A673 (cell line): ENCODE measurements around the gene MRPL24. TPM values are rescaled to one million over a fixed set of nuclear protein-coding genes. Genes with fewer than 3 reads are reported as not detected.

Source experiments
- BruUV-seq: library from RNA; stranded (reverse); fragments of 400-500 nt; replicated peaks from 2 replicates; lab custom pipeline; 2021; lab: Mats Ljungman, UMichigan
- CTCF ChIA-PET: fragments of 300-600 bp; sonication (Branson Sonifier 250); formaldehyde crosslinking; loops from one replicate; lab custom pipeline; 2022; ENCODE audit warnings: antibody characterized with exemption; lab: Charles Lee
- POLR2A ChIA-PET: fragments of 300-600 bp; sonication (Branson Sonifier 250); formaldehyde crosslinking; loops from one replicate; lab custom pipeline; 2022; ENCODE audit warnings: antibody characterized with exemption; ENCODE audit not compliant: low non-redundant PET; lab: Charles Lee
- DNase-seq: peaks from one replicate; pipeline ENCODE4 v3.0.0-alpha.2; 2015; ENCODE audit warnings: low spot score
- H3K27ac ChIP-seq: fragments of 200-600 bp; sonication (generic); 2 replicates; pipeline ENCODE4 v1.5.1; 2016; ENCODE audit warnings: mixed run types, low read depth, mild to moderate bottlenecking, mixed read lengths, antibody characterized with exemption, low read length; ENCODE audit not compliant: poor library complexity, severe bottlenecking
- H3K27me3 ChIP-seq: fragments of 200-600 bp; sonication (generic); replicated peaks from 2 replicates; pipeline ENCODE4 v1.6.1; 2017; ENCODE audit warnings: mixed run types, low read depth, mild to moderate bottlenecking, mixed read lengths, antibody characterized with exemption, low read length; ENCODE audit not compliant: insufficient read depth, poor library complexity
- H3K36me3 ChIP-seq: fragments of 200-600 bp; sonication (generic); 2 replicates; pipeline ENCODE4 v1.6.1; 2016; ENCODE audit warnings: mixed run types, mild to moderate bottlenecking, mixed read lengths, antibody characterized with exemption, low read length; ENCODE audit not compliant: insufficient read depth, poor library complexity, severe bottlenecking
- H3K4me1 ChIP-seq: fragments of 200-600 bp; sonication (generic); 2 replicates; pipeline ENCODE4 v1.6.1; 2017; ENCODE audit warnings: mixed run types, mild to moderate bottlenecking, mixed read lengths, antibody characterized with exemption, low read length; ENCODE audit not compliant: insufficient read depth, poor library complexity, severe bottlenecking
- H3K4me3 ChIP-seq: fragments of 200-600 bp; sonication (generic); 2 replicates; pipeline ENCODE4 v1.5.1; 2016; ENCODE audit warnings: low read depth, mixed run types, mild to moderate bottlenecking, mixed read lengths, low read length; ENCODE audit not compliant: poor library complexity, severe bottlenecking
- H3K9me3 ChIP-seq: fragments of 200-600 bp; sonication (generic); 2 replicates; pipeline ENCODE4 v1.6.1; 2016; ENCODE audit warnings: mixed run types, low read depth, mild to moderate bottlenecking, mixed read lengths, antibody characterized with exemption, low read length; ENCODE audit not compliant: poor library complexity, severe bottlenecking
- EZH2 ChIP-seq: fragments of 200-600 bp; sonication (generic); IDR thresholded peaks from 2 replicates; pipeline ENCODE4 v1.6.1; 2017; ENCODE audit warnings: borderline replicate concordance, low read depth, mild to moderate bottlenecking, mixed read lengths, antibody characterized with exemption, low read length; ENCODE audit not compliant: poor library complexity, severe bottlenecking
- intact Hi-C: fragments of 100-400 bp; cut with micrococcal nuclease; formaldehyde crosslinking; loops from one replicate; pipeline ENCODE4 v1.10.0; 2022; ENCODE audit not compliant: unreplicated experiment
- total RNA-seq: library from RNA; stranded (reverse); gene quantifications from 2 replicates; pipeline ENCODE4 v1.2.3, GENCODE V29; 2021
- TF ChIP-seq, protein P1 (sequence below): fragments of 300-800, 200-600 bp; sonication (generic); conservative IDR thresholded peaks from 2 replicates; pipeline ENCODE4 v1.5.1; 2017; ENCODE audit warnings: low read depth, mild to moderate bottlenecking, antibody characterized with exemption, low read length, moderate library complexity, mixed read lengths

MRPL24 gene
- total RNA-seq, 1 experiment from 2014 or later = 85.7 TPM

DNA sequence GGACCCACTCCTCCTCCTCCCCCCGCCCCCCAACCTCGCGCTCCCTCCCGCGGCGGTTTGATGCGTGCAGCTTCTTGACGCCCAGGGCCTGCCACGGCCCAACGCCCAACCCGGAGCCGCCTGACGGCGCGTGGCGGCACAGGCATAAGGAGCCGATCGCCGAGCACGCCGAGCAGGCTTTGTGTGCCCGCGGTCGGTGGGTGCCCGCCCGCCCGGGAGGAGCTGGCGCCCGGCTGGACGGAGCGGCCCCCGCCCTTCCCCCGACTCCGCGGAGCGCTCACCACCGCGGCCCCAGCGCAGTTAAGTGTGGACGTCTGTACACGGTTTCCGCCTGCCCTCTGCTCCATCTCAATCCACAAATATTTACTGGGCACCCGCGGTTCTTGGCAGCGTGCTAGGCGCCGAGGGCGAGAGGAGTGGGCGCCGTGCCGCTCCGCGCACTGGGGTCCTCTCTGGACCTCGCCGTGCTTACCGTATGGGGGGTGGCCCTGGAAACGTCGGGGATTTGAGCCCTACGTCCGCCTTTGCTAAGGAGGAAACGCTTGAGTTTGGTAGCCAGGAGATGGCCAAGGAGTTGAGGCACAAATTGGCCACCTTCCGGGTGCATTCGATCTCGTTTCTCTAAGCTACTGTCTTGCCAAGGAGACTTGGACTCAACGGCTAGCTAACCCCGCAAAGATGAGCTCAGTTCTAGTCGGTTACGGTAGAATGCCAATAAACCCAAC lies 11.0 kb upstream of the MRPL24 start:
- peak overlapping the region; percentile 92 for H3K4me3 ChIP-seq
- H3K36me3 ChIP-seq = no peaks in the 10 kb centered on the region
- no peaks in the 10 kb centered on the region for H3K27me3 ChIP-seq
- ChIA-PET CTCF (interaction anchor here (0.9 to 1.1 kb wide), 2 partner anchors 26 to 108 kb away, joined by 3 to 4 read pairs; no protein-coding TSS in a partner anchor), POLR2A (interaction anchor here (0.6 to 1.0 kb wide), 6 partner anchors 11 to 1327 kb away, joined by 3 to 18 read pairs (median 6); partner anchors contain the start of genes MRPL24 and PRCC)
- no TSS peak for BruUV-seq
- intact Hi-C loops = loop anchor here (2.0 kb wide), 1 partner anchor 15 kb away; the partner anchor contains the start of gene PRCC
- DNase-seq = peak; percentile 99
- H3K4me1 ChIP-seq = peaks cover 28% of the 10 kb centered on the region
- no peaks in the 10 kb centered on the region for H3K9me3 ChIP-seq
- H3K27ac ChIP-seq = peak overlapping the region; percentile 98
- TF ChIP-seq, protein P1, sequence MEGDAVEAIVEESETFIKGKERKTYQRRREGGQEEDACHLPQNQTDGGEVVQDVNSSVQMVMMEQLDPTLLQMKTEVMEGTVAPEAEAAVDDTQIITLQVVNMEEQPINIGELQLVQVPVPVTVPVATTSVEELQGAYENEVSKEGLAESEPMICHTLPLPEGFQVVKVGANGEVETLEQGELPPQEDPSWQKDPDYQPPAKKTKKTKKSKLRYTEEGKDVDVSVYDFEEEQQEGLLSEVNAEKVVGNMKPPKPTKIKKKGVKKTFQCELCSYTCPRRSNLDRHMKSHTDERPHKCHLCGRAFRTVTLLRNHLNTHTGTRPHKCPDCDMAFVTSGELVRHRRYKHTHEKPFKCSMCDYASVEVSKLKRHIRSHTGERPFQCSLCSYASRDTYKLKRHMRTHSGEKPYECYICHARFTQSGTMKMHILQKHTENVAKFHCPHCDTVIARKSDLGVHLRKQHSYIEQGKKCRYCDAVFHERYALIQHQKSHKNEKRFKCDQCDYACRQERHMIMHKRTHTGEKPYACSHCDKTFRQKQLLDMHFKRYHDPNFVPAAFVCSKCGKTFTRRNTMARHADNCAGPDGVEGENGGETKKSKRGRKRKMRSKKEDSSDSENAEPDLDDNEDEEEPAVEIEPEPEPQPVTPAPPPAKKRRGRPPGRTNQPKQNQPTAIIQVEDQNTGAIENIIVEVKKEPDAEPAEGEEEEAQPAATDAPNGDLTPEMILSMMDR = no peak
- TF ChIP-seq EZH2 = no peak

DNA sequence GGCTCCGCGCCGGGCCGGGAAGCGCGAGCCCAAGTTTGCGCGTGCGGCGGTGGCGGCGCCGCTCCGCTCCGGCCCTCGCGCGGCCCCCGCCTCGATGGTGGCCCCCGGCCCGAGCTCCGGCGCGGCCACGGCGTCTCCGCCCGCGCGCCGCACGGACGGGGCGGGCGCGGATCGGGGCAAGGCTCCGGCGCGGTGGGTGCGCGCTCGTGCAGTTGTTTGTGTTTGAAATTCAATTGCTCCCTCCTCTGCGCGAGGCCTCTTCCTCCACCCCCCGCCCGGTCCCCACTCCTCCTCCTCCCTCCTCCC lies 10.5 kb upstream of the MRPL24 start, which contains the start of gene HDGF:
Gene HDGF, minus strand, starts transcription at position 225 of the 306 bp plus-strand sequence. CDS start 246 bp downstream, outside the sequence.
- Histone ChIP-seq H3K27ac (peak within 1 kb of the TSS; percentile 98), H3K36me3 (no peaks in the 10 kb centered on the region), H3K4me3 (peak within 1 kb of the TSS; percentile 92), H3K27me3 (no peaks in the 10 kb centered on the region), H3K9me3 (no peaks in the 10 kb centered on the region), H3K4me1 (peaks cover 33% of the 10 kb centered on the region)
- no peak for DNase-seq
- TF ChIP-seq, protein P1 = no peak
- TF ChIP-seq EZH2 = no peak
- intact Hi-C loops = loop anchor here (2.0 kb wide), 1 partner anchor 15 kb away; the partner anchor contains the start of gene PRCC
- ChIA-PET CTCF (interaction anchor here (1.1 kb wide), 1 partner anchor 25 kb away, joined by 4 read pairs; no protein-coding TSS in a partner anchor), POLR2A (interaction anchor here (0.6 to 1.0 kb wide), 3 partner anchors 50 to 1263 kb away, joined by 7 to 18 read pairs (median 7); no protein-coding TSS in a partner anchor)
- BruUV-seq = no TSS peak

DNA sequence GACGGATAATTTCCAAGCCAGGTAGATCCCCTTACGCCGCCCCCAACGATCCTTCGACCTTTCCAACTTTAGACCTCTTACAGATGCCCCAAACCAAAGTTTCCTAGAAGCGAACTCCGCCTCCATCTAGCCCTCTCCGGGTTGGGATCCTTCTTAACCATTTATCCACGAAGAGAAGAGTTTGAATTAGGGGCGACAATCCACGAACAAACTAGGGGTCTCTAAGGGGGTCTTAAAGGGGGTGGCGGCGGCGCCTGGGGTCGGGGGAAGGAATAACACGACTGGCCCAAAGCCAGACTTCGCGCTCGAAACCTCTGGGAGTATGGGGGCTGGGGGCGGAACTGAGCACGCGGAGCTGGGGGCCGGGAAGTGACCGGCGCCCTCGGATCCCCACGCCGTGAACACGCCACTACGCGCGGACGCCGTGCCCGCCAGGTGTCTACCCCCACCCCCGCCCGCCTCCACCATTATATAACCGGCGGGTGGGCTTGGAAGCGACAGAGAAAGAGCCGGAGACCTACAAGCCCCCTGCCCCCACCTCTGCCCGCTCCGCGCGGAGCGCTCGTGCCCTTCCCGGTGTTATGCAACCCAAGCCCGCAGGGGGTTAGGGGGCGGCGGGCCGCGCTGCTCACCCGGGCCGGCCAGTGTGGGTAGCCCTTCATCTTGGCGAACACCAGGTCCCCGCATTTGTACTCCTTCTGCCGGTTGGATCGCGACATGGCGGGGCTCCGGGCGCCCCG lies 10.0 kb upstream of the MRPL24 start:
- H3K27me3 ChIP-seq = no peaks in the 10 kb centered on the region
- TF ChIP-seq, protein P1 = no peak
- TF ChIP-seq EZH2 = no peak
- peak overlapping the region; percentile 92 for H3K4me3 ChIP-seq
- no peaks in the 10 kb centered on the region for H3K9me3 ChIP-seq
- no TSS peak for BruUV-seq
- POLR2A ChIA-PET = interaction anchor here (0.6 to 1.0 kb wide), 3 partner anchors 250 to 1263 kb away, joined by 3 to 18 read pairs (median 7); no protein-coding TSS in a partner anchor
- no peaks in the 10 kb centered on the region for H3K36me3 ChIP-seq
- CTCF ChIA-PET = interaction anchor here (1.1 kb wide), 1 partner anchor 25 kb away, joined by 4 read pairs; no protein-coding TSS in a partner anchor
- DNase-seq = no peak
- H3K4me1 ChIP-seq = peaks cover 38% of the 10 kb centered on the region
- H3K27ac ChIP-seq = peak overlapping the region; percentile 98
- intact Hi-C loops = loop anchor here (2.0 kb wide), 1 partner anchor 16 kb away; the partner anchor contains the start of gene PRCC
